Kidney epithelial cell (primary cell): ENCODE data around the gene NF1. TPM values are rescaled to one million over a fixed set of nuclear protein-coding genes. Genes with fewer than 3 reads are reported as not detected.

Source experiments
- DNase-seq: peaks from one replicate; pipeline ENCODE4 v3.0.0-alpha.2; 2010; ENCODE audit warnings: low read depth
- H3K27me3 ChIP-seq: 2 replicates; pipeline ENCODE4 v1.6.0; 2011; ENCODE audit warnings: low read length; ENCODE audit not compliant: control insufficient read depth, insufficient read depth
- H3K36me3 ChIP-seq: 2 replicates; pipeline ENCODE4 v1.5.1; 2011; ENCODE audit warnings: low read length; ENCODE audit not compliant: control insufficient read depth, insufficient read depth
- H3K4me3 ChIP-seq: 2 replicates; pipeline ENCODE4 v1.5.1; 2011; ENCODE audit warnings: low read depth, mild to moderate bottlenecking, control low read depth, low read length
- total RNA-seq: library from RNA; depleted of rRNA; stranded (reverse); fragments of >200 nt; gene quantifications from 2 replicates; pipeline ENCODE4 v1.2.3, GENCODE V29; 2015
- TF ChIP-seq, protein P1 (sequence below): IDR thresholded peaks from 2 replicates; pipeline ENCODE4 v1.5.1; 2011; ENCODE audit warnings: mild to moderate bottlenecking, moderate library complexity, low read length, control low read depth, inconsistent platforms; ENCODE audit not compliant: insufficient read depth, poor library complexity, severe bottlenecking

NF1 gene
- total RNA-seq, 1 donor from 2014 or later, result 49.6 TPM

DNA sequence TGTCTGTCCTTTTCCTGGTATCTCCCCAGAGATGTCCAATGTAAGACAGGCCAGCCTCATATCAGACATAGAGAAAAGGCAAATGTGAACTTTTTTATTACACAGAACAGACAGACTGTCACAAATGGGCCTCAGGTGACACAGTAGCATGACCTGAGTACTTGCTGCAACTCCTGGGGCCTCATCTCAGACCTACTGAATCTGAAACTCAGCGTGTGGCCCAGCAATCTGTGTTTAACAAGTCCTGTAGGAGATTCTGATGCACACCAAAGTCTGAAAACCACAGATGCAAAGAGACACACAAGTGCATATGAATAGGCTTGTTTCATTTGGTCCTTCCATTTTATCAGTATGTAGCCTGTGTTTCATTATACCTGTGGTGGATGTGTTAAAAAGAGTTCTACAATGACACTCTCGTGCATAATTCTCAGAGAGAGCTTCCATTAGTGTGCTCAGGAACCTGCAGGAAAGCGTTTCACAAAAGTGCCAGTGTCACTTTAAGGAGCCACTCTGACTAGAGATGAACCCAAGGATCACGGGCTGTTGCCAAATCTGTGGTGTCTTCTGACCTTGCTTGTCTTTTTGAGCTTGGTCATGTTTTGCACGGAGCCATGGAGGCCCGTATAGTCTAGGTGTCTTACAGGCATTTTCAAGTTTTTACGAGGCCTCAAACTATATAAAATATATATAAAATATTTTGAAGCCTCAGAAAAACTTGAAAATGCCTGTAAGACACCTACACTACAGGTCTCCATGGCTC is 33.8 kb upstream of the NF1 start:
- Histone ChIP-seq H3K27me3 (no peaks in the 10 kb centered on the region), H3K4me3 (no peak overlapping the region), H3K36me3 (no peaks in the 10 kb centered on the region)
- no peak for DNase-seq
- TF ChIP-seq, protein P1, sequence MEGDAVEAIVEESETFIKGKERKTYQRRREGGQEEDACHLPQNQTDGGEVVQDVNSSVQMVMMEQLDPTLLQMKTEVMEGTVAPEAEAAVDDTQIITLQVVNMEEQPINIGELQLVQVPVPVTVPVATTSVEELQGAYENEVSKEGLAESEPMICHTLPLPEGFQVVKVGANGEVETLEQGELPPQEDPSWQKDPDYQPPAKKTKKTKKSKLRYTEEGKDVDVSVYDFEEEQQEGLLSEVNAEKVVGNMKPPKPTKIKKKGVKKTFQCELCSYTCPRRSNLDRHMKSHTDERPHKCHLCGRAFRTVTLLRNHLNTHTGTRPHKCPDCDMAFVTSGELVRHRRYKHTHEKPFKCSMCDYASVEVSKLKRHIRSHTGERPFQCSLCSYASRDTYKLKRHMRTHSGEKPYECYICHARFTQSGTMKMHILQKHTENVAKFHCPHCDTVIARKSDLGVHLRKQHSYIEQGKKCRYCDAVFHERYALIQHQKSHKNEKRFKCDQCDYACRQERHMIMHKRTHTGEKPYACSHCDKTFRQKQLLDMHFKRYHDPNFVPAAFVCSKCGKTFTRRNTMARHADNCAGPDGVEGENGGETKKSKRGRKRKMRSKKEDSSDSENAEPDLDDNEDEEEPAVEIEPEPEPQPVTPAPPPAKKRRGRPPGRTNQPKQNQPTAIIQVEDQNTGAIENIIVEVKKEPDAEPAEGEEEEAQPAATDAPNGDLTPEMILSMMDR, result no peak

DNA sequence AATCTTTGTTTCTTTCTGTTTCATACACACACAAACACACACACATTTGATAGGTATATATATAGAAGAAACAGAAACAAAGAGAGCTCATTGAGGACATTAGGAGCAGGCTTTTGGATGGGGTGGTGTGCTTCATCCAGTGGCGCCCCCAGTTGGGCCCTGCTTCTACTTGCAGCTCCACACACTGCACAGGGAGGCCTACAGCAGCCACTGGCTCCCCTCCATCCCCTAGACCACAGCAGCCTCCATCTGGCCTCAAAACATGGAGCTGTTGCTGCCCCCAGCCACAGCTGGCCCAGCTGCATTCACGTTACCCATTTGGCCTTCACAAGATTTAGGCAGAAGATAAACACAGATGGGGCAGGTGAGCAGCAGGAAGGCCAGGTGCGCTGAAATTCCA is 33.1 kb upstream of the NF1 start:
- no peak for DNase-seq
- Histone ChIP-seq H3K36me3 (no peaks in the 10 kb centered on the region), H3K4me3 (no peak overlapping the region), H3K27me3 (no peaks in the 10 kb centered on the region)
- TF ChIP-seq, protein P1, result peak; percentile 12

DNA sequence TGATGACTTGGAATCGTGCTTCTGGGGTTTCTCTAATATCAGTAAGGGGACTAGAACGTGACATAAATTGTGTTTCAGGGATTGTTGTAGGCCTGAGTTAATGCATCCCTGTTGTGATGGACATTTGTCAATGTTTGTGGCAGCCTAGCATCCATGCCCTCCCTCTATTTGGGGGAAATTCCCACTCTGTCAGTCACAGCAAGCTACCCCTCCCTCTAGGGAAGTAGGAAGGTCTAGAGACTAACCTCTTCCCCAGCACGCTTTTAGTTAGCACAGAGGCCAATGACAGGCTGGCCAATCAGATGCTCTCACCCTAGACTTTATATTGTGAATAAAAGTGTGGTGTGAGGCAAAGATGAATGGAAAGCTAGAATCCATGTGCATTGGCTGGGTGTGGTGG is 32.4 kb upstream of the NF1 start:
- Histone ChIP-seq H3K4me3 (no peak overlapping the region), H3K36me3 (no peaks in the 10 kb centered on the region), H3K27me3 (no peaks in the 10 kb centered on the region)
- TF ChIP-seq, protein P1, result no peak
- DNase-seq, result no peak

DNA sequence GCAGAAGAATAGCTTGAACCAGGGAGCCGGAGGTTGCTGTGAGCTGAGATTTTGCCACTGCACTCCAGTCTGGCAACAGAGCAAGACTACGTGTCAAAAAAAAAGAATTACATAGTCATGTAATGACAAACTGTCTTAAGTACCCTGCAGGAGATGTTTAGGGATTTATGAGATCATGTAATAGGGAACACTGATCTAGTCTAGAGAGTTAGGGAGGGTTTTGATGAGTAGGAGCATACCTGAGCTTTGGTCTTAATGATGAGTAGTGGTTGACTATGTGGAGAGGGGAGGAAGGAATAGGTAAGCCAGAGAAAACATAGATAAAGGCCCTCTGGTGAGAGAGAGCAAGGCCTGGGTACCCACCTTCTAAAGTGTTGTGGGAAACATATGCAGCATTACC is 30.1 kb upstream of the NF1 start:
- DNase-seq, result no peak
- TF ChIP-seq, protein P1, result no peak
- Histone ChIP-seq H3K27me3 (no peaks in the 10 kb centered on the region), H3K4me3 (no peak overlapping the region), H3K36me3 (no peaks in the 10 kb centered on the region)

DNA sequence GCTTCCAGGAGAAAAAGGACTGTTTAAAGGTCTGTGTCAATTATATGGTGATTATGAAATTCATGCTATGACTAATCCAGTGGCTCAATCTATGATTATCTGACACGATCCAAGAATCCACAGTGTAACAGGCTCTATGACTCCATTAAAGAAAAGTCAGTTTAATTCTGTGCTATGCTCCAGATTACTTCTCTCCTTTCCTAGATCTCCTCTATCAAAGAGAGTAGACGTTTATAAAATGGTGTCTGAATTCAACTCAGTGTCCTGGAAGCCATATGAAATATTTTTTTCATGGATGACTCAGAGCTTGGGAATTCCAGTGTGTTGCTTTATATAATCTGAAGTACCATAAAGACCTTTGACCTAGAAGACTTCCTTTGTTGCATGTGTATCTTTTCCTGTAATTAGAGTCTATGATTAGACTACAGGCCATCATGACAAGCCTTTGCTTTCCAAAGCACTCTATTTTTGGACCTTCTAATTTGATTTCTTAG is 27.0 kb upstream of the NF1 start:
- DNase-seq, result no peak
- Histone ChIP-seq H3K36me3 (no peaks in the 10 kb centered on the region), H3K4me3 (no peak overlapping the region), H3K27me3 (no peaks in the 10 kb centered on the region)
- TF ChIP-seq, protein P1, result no peak

DNA sequence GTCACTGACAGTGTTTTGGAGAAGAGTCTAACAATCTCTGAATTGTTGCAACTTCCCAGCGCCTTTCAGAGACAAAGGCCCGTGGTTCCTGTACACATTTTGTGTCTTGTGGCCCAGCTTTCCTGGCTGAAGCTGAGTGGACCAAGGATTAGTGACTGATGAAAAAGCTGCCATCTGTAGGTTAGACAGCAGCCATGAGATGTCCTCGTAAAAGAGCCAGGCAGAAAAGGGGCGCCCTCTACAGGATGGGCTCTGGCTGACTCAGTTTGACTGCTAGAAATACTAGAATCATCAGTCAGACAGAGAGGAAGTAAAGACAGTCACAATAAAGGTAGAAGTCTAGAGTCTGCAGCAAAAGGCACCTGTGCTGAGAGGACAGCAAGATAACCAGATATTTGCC is 26.5 kb upstream of the NF1 start:
- no peak for DNase-seq
- Histone ChIP-seq H3K27me3 (no peaks in the 10 kb centered on the region), H3K36me3 (no peaks in the 10 kb centered on the region), H3K4me3 (no peak overlapping the region)
- TF ChIP-seq, protein P1, result peak; percentile 42
